Measurements from ENCODE around the gene TCAP. TPM values are rescaled to one million over a fixed set of nuclear protein-coding genes. Genes with fewer than 3 reads are reported as not detected.

TCAP gene
- total RNA-seq, 2 donors from 2014 or later: 1.5 to 1.9 TPM

DNA sequence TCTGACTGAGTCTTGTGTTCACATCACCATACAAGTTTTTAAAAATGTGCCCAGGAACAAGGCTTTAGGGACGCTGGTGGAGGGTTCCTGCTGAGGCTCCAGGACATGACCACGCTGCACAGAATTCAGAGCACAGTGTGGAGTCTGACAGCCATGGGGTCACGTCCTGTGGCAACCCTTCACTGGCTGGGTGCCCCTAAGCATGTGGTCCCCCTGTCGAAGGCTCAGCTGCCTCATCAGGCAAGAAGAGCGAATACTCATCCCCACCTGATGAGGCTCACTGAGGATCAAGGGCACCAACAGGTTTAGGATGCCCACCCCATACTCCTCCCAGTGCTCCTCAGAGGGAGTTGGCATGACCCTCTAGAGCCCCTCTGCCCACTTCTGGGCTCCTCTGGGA is 9.0 kb downstream of the TCAP start:
- H3K4me3 Mint-ChIP-seq: no peak overlapping the region
- peaks cover 24% of the 10 kb centered on the region for H3K27me3 Mint-ChIP-seq (ENCODE audit: insufficient read depth)
- no peak for DNase-seq
- H3K9ac ChIP-seq (ENCODE audit: extremely low read depth, low read length, poor library complexity, severe bottlenecking): no peak overlapping the region
- peaks cover 12% of the 10 kb centered on the region for H3K36me3 Mint-ChIP-seq (ENCODE audit: low read depth)
- peaks cover 5% of the 10 kb centered on the region for H3K36me3 ChIP-seq (ENCODE audit: control insufficient read depth, insufficient read depth, low read length)
- H3K27me3 ChIP-seq (ENCODE audit: control insufficient read depth, insufficient read depth, low read length, poor library complexity, severe bottlenecking): peaks cover 20% of the 10 kb centered on the region
- no peaks in the 10 kb centered on the region for H3K9me3 Mint-ChIP-seq
- H3K4me1 Mint-ChIP-seq: peaks cover 17% of the 10 kb centered on the region
- no peak overlapping the region for H3K27ac ChIP-seq (ENCODE audit: low read depth, low read length)
- H3K9me3 ChIP-seq (ENCODE audit: control insufficient read depth, low read length): no peaks in the 10 kb centered on the region
- H3K27ac Mint-ChIP-seq: no peak overlapping the region
- H3K4me3 ChIP-seq (ENCODE audit: low read length): no peak overlapping the region
- TF ChIP-seq, protein P1, sequence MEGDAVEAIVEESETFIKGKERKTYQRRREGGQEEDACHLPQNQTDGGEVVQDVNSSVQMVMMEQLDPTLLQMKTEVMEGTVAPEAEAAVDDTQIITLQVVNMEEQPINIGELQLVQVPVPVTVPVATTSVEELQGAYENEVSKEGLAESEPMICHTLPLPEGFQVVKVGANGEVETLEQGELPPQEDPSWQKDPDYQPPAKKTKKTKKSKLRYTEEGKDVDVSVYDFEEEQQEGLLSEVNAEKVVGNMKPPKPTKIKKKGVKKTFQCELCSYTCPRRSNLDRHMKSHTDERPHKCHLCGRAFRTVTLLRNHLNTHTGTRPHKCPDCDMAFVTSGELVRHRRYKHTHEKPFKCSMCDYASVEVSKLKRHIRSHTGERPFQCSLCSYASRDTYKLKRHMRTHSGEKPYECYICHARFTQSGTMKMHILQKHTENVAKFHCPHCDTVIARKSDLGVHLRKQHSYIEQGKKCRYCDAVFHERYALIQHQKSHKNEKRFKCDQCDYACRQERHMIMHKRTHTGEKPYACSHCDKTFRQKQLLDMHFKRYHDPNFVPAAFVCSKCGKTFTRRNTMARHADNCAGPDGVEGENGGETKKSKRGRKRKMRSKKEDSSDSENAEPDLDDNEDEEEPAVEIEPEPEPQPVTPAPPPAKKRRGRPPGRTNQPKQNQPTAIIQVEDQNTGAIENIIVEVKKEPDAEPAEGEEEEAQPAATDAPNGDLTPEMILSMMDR (conservative IDR thresholded peaks at IDR 0.05): no peak
- WGBS, 2 experiments (ENCODE audit: insufficient coverage in 1 of 2, insufficient read length in 1 of 2): 88 to 95% methylated on average over 4 to 5 of the region's 5 CpGs
- H3K4me1 ChIP-seq (ENCODE audit: control insufficient read depth, insufficient read depth, low read length): no peaks in the 10 kb centered on the region

DNA sequence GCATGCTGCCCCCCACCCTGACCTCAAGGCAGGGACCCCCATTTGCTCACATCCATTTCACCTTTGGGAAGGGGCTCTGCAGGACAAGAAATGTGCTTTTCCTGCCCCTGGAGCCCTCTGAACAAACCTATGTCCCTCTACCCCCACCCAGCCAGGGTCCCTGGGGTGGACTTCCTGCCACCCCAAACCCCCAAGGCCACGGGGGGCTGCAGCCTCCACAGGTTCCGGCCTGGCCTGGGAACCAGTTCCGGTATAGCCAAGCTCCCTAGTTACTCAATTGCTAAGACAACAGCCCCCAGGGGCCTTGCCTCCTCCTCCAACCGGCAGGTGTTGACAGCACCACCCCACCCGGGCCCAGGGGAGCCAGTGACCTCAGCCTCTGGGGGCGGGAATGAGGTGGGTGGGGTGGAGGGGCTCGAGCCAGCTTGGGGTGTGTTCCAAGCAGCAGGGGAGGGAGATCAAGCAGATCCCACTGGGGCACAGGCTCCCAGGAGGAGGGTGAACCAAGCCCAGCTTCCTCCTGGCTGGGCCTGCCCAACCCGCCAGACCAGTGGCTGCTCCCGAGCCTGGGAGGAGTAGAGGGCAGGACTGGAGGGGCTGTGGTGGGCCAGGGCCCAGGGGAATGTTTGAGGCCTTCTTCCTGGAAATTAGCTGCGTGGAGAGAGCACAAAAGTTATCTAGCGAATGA is 9.7 kb downstream of the TCAP start:
- Histone ChIP-seq H3K4me3 (ENCODE audit: low read length) (no peak overlapping the region), H3K9ac (ENCODE audit: extremely low read depth, low read length, poor library complexity, severe bottlenecking) (no peak overlapping the region), H3K27ac (ENCODE audit: low read depth, low read length) (no peak overlapping the region), H3K9me3 (ENCODE audit: control insufficient read depth, low read length) (no peaks in the 10 kb centered on the region), H3K4me1 (ENCODE audit: control insufficient read depth, insufficient read depth, low read length) (no peaks in the 10 kb centered on the region), H3K27me3 (ENCODE audit: control insufficient read depth, insufficient read depth, low read length, poor library complexity, severe bottlenecking) (peaks cover 13% of the 10 kb centered on the region), H3K36me3 (ENCODE audit: control insufficient read depth, insufficient read depth, low read length) (peaks cover 5% of the 10 kb centered on the region)
- TF ChIP-seq, protein P1 (conservative IDR thresholded peaks at IDR 0.05): no peak
- peak; percentile 86 for DNase-seq
- H3K27me3 Mint-ChIP-seq (ENCODE audit: insufficient read depth): peaks cover 17% of the 10 kb centered on the region
- H3K9me3 Mint-ChIP-seq: no peaks in the 10 kb centered on the region
- peaks cover 17% of the 10 kb centered on the region for H3K4me1 Mint-ChIP-seq
- peaks cover 16% of the 10 kb centered on the region for H3K36me3 Mint-ChIP-seq (ENCODE audit: low read depth)
- H3K4me3 Mint-ChIP-seq: no peak overlapping the region
- WGBS, 2 experiments (ENCODE audit: insufficient coverage in 1 of 2, insufficient read length in 1 of 2): 75 to 83% methylated on average over 2 to 10 of the region's 11 CpGs
- peak overlapping the region; percentile 80 for H3K27ac Mint-ChIP-seq

DNA sequence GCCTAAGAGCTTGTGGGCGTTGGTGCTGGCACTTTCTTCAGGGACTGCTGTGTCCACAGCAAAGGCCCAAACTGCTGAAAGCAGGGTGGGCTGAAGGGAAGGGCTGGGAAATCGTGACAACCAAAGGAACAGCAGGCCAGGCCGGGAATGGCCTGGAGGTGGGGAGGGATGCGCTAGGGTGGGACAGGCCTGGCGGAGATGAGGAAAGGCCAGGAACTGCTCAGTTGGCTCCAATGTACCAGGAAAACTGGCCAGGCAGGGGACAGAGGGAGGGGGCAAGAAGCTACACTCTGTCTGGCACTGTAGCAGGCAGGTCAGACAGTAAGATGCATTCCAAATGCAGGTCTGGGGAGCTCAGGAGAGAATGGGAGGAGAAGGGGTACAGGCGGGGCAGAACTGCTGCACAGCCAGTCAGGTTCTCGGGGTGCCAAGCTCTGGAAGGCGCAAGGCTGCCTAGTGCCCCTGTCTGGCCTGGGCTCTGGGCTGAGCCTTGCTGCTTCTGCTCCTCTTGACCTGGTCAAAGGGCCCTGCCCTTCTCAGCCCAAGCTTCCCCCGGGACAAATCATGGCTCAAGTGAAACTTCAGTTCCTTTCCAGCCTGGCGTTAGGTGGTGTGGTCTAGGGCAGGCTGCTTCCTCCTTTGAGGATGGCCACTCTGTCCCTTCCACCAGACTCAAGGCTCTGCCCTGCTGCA is 10.4 kb downstream of the TCAP start:
- H3K4me3 Mint-ChIP-seq: no peak overlapping the region
- no peaks in the 10 kb centered on the region for H3K9me3 Mint-ChIP-seq
- peak overlapping the region; percentile 80 for H3K27ac Mint-ChIP-seq
- peaks cover 23% of the 10 kb centered on the region for H3K36me3 Mint-ChIP-seq (ENCODE audit: low read depth)
- Histone ChIP-seq H3K27me3 (ENCODE audit: control insufficient read depth, insufficient read depth, low read length, poor library complexity, severe bottlenecking) (peaks cover 9% of the 10 kb centered on the region), H3K9ac (ENCODE audit: extremely low read depth, low read length, poor library complexity, severe bottlenecking) (no peak overlapping the region), H3K4me3 (ENCODE audit: low read length) (no peak overlapping the region), H3K36me3 (ENCODE audit: control insufficient read depth, insufficient read depth, low read length) (peaks cover 5% of the 10 kb centered on the region), H3K9me3 (ENCODE audit: control insufficient read depth, low read length) (no peaks in the 10 kb centered on the region), H3K27ac (ENCODE audit: low read depth, low read length) (no peak overlapping the region), H3K4me1 (ENCODE audit: control insufficient read depth, insufficient read depth, low read length) (no peaks in the 10 kb centered on the region)
- 88 to 90% methylated on average over 6 to 10 of the region's 10 CpGs for WGBS, 2 experiments (ENCODE audit: insufficient coverage in 1 of 2, insufficient read length in 1 of 2)
- TF ChIP-seq, protein P1 (conservative IDR thresholded peaks at IDR 0.05): no peak
- peaks cover 10% of the 10 kb centered on the region for H3K27me3 Mint-ChIP-seq (ENCODE audit: insufficient read depth)
- DNase-seq: no peak
- peaks cover 17% of the 10 kb centered on the region for H3K4me1 Mint-ChIP-seq

Data from endodermal cell (in vitro differentiated cells).